NCI-H460 (cell line): ENCODE data around the gene NUP98. TPM values are rescaled to one million over a fixed set of nuclear protein-coding genes. Genes with fewer than 3 reads are reported as not detected.
"Not testable (repeated sequence)": the region's sequence is repeated elsewhere in the genome, so short reads cannot be mapped to it uniquely, and the experiment has no call there.

Experiments used
- DNase-seq: peaks from one replicate; pipeline ENCODE4 v3.0.0-alpha.2; 2016; ENCODE audit warnings: low read depth; ENCODE audit errors: extremely low read depth
- small RNA-seq, 2 experiments: library from RNA; depleted of rRNA; stranded (forward); fragments of <200 nt; gene quantifications; one replicate each; pipeline ENCODE3, GENCODE V24; 2014
- total RNA-seq: library from RNA; depleted of rRNA; stranded (reverse); fragments of >200 nt; shearing (Covaris generic); gene quantifications from 2 replicates; pipeline ENCODE4 v1.2.3, GENCODE V29; 2014; rRNA removed

The NUP98 gene
- total RNA-seq, 1 experiment from 2014 or later = 96.9 TPM

DNA sequence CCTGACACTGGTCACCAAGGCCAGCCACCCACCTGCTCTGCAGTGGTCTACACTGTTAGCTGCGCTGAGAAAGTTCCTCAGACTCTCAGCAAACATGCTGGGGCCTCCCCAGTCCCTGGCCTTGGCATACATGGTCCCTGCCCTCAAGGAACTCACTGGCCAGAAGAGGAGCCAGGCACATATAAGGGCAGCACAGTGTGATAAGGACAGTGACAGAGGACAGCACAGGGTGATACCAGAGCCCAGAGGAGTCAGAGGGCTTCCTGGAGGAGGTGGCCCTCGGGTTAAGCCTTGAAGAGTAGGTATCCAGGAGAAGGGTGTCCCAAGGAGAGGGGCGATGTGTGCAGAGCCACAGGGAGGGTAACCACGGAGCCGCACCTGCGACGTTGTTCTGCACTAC, 151.8 kb downstream of the NUP98 start:
- no peak for DNase-seq

DNA sequence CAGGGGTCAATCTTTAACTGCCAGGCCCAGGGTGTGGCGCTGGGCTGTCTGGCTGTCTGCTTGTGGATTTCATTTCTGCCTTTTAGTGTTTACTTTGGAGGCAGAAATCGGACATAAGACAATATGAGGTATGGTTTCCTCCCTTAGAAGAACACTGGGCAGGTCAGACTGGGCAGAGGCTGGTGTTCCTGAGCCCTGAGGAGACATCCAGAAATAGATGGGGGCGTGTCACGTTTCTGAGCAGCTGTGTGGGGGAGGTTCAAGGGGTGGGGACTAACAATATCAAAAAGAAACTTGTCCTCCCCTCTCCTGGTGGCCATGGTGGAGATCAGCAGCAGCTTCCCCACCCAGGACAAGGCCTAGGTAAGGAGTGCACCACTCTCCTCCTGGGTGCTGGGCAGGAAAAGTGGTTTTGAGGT, 152.5 kb downstream of the NUP98 start, which contains the start of gene ART1:
ART1 (plus strand) TSS at position 312 of the 419 bp plus-strand sequence. CDS start 14,086 bp downstream, outside the sequence.
- no peak for DNase-seq

DNA sequence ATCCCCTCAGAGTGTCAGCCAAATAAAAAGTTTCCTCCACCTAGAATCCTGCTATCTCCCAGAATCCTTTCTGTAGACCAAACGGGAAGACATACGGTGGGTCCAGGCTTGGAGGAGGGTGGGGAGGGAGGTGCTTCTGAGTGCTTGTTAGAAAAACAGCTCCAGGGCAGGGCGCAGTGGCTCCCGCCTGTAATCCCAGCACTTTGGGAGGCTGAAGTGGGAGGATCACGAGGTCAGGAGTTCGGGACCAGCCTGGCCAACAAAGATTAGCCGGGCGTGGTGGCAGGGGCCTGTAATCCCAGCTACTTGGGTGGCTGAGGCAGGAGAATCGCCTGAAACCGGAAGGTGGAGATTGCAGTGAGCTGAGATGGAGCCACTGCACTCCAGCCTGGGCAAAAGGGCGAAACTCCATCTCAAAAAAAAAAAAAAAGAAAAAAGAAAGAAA, 154.2 kb downstream of the NUP98 start:
- not testable (repeated sequence) for DNase-seq

DNA sequence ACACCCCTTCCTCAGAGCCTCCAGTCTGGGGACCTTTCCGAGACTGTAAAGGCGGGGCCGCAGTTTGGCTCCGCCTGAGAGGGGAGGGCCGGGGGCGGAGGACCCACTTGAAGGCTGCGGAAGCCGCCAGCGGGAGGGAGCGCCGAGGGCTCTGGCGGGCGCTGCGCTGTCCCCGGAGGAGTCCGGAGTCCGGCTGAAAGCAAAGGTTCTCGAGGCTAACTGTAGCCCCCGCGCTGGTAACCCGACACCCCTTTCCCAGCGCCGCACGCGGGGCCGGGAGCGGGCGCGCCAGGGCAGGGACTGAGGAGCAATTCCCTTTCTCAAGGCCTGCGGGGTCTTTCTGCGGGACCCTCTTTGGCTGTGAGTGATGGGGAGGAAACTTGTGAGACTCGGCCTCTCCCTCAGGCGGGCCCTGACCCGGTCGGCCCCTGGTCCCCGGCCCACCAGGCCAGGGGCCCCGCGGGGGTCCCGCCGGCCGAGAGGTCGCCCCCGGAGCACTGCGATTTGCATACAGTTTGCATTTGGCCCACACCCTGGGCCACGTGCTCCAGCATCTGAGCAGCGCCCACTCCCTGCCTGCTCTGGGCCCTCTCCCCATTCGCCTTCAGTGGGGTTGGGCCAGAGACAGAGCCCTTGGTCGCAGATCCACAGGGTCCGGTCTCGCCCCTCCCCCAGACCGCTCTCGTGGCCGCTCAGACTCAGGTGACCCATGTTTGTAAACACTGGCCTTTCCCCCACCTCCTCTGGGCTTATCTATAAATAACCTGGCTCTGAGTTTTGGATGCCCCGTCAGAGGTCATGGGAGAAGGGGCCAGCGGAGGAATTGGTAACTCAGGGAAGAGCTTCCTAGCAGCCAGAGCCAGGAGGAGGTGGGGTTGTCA, 155.0 kb downstream of the NUP98 start:
- peak; percentile 46 for DNase-seq

DNA sequence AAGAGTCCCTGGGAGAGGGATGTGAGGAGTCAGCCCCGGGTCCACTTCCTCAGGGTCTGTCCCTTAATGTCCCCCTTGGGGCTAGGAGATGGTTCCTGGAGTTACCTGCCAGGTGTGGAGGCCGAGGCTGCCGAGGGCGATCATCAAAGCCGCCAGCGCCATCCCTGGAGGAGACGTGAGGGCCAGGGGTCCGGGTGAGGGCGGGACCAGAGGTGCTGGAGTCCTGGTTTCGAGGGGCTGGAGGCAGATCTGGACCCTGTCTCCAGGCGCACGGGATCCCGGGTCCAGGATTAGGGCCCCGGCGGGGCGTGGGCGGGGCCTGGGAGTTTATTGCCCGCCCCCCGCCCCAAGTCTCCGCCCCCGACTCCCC, 155.7 kb downstream of the NUP98 start, which contains the start of gene ART5:
ART5 (minus strand) TSS at position 292 of the 370 bp plus-strand sequence; CDS start at position 162, 130 bp downstream.
- DNase-seq = no peak

DNA sequence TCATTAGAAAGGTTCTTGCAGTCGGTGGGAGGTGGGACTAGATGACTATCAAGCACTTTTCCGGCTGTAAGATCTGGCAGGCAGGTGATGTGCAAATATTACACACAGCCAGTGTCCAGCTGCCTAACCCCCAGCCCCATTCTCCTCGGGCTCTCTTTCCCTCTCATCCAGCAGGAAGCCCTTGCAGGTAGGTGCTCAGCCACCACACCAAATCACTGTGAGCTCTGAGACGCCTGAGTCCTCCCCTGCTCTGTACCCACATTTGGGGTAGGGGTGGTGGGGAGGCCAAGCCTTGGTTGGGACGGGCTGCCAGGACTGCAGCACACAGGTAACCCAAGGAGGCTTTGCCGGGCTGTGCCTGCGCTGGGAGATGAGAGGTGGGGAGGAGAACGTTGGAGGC, 156.2 kb downstream of the NUP98 start:
- no peak for DNase-seq

DNA sequence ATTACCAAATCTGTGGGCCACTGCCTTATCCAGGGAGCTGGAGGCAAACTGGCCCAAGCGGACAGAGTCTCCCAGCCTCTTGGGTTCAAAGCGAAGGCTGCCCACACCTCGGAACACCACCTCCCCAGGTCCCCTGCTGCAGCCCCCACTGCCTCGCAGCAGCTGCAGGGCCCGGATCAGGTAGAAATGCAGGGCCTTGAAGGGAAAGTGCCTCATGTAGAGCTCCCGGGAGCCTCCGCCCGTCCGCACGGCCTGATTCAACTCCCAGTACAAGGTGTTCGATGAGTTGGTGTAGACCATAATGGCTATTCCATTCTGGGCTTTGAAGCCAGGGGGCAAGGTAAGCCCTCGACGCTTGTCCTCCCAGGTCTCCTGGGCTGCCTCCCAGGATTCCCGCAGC, 157.5 kb downstream of the NUP98 start:
- DNase-seq = no peak

DNA sequence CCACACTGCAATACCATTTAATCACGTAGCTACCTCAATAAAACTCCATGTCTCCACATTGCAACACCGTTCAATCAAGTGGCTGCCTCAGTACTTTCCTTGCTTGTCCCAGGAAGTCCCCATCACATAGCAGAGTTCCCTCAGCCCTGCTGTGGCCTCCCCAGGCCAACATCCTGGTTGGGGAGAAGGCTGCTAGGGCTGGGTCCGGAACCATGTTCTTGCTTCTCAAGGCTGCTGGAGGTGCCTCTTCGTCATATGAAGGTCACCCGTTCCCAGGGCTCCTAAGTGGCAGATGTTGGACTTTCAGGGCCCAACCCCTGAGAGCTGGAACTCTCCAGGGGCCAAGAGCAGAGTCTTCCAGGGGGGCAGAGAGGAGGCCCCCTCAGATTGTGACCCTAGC, 158.8 kb downstream of the NUP98 start:
- no peak for DNase-seq

DNA sequence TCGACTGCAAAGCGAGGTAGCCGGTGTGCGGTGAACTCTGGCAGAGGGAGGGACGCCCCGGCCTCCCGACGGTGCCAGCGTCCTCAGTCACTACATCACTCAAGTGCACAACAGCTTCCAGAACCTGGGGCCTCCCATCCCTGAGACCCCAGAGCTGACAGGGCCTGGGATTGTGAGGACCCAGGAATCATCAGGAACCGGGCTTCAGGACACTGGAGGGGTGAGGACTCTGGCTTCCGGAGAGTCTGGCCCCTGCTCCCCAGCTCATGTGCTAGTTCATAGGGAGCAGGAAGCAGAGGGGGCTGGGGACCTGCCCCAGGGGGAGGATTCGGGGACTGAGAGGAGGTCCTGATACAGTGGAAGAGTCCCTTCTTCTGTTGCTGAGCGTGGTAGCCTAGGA, 160.2 kb downstream of the NUP98 start:
- no peak for DNase-seq

DNA sequence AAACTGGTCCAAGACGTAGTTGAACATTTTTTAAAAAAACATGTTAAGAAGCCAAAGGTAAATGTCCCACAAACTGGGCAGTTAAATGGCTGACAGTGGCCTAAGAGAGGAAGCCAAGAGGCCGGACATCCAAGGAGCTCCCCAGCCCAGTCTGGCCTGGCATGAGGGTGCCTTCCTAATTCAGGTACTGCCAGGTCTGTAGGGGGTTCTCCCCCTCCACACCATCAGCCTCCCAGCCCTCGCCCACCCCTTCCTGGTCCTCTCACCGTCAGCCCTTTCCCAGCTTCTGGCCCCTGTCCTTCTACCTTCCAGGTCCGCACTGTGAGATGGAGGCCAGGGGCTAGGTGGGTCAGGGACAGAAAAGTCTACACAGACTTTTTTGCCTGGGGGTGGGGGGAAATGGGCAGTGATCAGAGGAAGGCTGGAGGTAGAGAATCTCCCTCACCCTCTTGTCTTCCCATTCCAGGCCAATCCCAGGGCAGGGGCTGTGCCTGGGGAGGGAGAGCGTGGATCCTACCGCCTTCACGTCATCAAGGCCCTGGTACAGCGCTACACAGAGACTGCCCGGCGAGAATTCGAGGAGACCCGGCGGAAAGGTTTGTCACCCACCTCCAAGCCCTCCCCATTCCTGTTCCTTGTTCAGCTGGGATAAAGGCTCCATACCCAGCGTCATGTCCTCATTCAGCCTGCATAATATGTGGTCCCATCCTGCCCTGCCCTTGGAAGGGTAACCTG, 161.5 kb downstream of the NUP98 start:
- no peak for DNase-seq

DNA sequence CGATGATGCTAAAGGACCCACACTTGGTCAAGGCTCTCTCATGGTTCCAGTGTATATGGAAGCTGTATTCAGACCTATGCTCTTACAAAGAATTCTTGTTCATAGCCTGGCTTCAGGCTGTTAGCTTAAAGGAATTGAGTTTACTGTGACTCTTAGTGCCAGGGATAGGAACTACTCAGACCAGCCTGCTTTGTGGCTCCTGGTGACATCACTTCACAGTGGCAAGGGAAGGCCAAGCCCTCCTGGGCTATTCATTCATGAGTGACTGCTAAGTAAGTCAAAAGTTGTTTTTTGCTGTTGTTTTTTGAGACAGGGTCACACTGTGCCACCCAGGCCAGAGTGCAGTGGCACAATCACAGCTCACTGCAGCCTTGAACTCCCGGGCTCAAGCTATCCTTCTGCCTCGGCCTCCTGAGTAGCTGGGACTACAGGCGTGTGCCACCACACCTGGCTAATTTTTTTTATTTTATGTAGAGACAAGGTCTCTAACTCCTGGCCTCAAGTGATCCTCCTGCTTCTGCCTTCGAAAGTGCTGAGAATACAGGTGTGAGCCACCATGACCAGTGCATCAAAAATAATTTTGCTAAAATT, 165.2 kb downstream of the NUP98 start:
- DNase-seq = no peak

DNA sequence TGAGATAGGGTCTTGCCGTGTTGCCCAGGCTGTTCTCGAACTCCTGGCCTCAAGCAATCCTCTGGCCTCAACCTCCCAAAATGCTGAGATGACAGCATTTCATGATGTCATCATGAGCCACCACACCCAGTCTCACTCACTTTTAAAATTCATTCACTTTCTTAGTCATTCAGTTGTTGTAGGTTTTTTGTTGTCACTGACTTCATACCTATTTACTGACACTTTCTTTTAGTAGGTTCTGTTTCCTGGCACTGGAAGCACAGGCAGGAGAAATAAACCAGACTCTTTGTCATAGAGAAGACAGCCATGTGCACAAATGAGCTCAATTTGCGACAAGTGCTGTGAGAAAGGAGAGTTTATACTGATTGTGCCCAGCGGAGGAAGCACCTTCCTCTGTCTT, 166.0 kb downstream of the NUP98 start:
- DNase-seq = no peak

DNA sequence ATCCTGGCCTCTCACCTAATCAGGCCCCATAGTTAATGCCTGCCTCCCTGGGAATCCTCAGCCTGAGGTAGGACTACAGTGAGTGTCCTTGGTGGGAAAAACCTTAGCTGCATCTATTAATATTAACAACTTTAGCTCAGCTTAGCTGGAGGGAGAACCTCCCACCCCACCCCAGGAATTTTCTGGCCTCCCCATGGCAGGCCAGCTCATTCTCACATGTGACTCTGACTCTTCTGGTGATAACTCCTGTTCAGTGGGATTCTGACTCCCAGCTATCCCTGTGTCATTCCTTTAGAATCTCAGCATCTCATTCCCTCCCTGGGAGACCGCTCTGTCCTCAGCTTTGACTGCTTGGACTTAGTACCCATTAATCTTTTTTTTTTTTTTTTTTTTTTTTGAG, 170.1 kb downstream of the NUP98 start:
- DNase-seq = no peak

DNA sequence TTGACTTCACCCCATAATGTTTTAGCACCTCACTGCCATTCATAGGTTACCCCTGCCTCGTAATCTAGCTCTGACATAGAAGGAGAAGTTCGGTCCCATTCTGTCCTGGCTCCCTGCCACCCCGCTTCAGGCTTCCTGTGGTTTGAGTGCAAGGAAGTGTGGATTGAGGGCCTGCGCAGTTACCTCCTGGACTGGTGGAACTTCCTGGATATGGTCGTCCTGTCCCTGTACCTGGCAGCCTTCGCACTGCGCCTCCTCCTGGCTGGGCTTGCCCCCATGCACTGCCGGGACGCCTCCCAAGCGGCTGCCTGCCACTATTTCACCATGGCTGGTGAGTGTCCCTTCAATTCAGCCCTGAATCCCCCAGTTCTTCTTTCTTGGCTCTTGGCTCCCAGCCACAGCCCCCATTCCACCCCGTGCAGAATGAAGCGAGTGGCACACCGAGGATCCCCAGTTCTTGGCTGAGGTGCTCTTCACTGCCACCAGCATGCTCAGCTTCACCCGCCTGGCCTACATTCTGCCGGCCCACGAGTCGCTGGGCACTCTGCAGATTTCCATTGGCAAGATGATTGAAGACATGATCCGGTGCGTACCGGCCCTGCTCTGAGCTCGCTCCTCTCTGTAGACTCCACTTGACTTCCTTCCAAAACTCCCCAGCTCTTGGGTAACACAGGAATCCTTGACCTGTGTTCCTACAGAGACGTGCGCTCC, 170.9 kb downstream of the NUP98 start:
- no peak for DNase-seq

Small RNA genes within 50 kb of the gene (small RNA-seq; reads per million reads assigned to genes)
- gene RF00019 (0 reads per million in 2 experiments), gene RNU6-1143P (0 reads per million in 2 experiments), gene RNU7-50P (0 reads per million in 2 experiments)

Other genes with a start within 250 kb of the NUP98 start
- not detected in 2 replicates for gene ART5, start 155.6 kb downstream of the NUP98 start, total RNA-seq
- not detected in 2 replicates for gene ART1, start 152.4 kb downstream of the NUP98 start, total RNA-seq
- 0.30 and 0.52 TPM in 2 replicates for gene CHRNA10, start 126.2 kb downstream of the NUP98 start, total RNA-seq
- gene PGAP2, start 11.0 kb upstream of the NUP98 start, total RNA-seq = 14.0 and 16.8 TPM in 2 replicates
- gene RHOG, start 43.4 kb upstream of the NUP98 start, total RNA-seq = 14.5 and 15.4 TPM in 2 replicates
- gene STIM1, start 58.1 kb upstream of the NUP98 start, total RNA-seq = 11.0 and 11.4 TPM in 2 replicates